ENCODE data around the gene EPHA3.

- no peak for TF ChIP-seq CTCF (conservative IDR thresholded peaks at IDR 0.05 in 1 of 2, IDR thresholded peaks at IDR 0.05 in 1 of 2; ENCODE audit: low read depth in 1 of 2, low read length in 2 of 2)
- TF ChIP-seq EZH2 (IDR thresholded peaks at IDR 0.05; ENCODE audit: low read length, missing control alignments) = no peak
Measured at GRCh38 chr3:89414270-89414669, 306.8 kb downstream of the EPHA3 start.

All from fibroblast of lung (primary cell).